ENCODE results near the gene DCUN1D3. TPM values are rescaled to one million over a fixed set of nuclear protein-coding genes. Genes with fewer than 3 reads are reported as not detected.

DCUN1D3 gene
- total RNA-seq, 1 experiment from 2014 or later = 16.4 TPM

DNA sequence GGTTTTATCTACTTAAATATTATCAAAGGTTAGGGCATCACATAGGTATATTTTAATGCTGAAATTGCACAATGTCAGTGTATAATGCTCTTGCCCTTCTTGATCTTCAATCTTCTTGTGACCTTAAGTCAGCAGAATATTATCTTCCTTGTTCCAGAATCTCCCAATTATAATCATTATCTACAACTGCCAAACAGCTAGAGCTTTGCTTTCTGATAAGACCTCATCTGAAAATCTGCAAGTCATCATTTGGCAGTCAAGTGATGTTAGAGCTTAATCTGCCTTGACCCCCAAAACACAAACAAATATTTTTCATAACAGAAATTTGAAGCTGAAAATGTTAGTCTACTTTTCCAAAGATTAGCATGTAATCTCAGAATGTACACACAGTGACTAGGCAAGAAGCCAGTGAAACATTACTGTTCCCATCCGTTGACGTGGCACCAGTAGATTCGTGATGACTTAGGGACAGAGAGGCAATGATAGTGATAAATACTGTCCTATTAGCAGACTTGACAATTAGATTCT lies 74.1 kb downstream of the DCUN1D3 start:
- CTCF ChIA-PET = no interaction called here
- no peak overlapping the region for H2AFZ ChIP-seq (ENCODE audit: low read depth, low read length, poor library complexity, severe bottlenecking)
- intact Hi-C loops (cut with micrococcal nuclease) = no loop called here

More for the DNA sequence above, 74.1 kb downstream of the DCUN1D3 start:
- Histone ChIP-seq H3K36me3 (ENCODE audit: control insufficient read depth in 1 of 2, insufficient read depth in 2 of 2, low read length in 2 of 2) (peaks cover 13 to 20% of the 10 kb centered on the region in 2 experiments), H3K79me2 (ENCODE audit: insufficient read depth, low read length) (no peaks in the 10 kb centered on the region), H3K9me3 (ENCODE audit: control insufficient read depth in 1 of 2, insufficient read depth in 1 of 2, low read depth in 1 of 2, low read length in 2 of 2) (no peaks in the 10 kb centered on the region), H3K9me2 (ENCODE audit: insufficient read depth) (no peaks in the 10 kb centered on the region), H3K4me2 (ENCODE audit: low read length) (no peak overlapping the region), H3K4me3 (replicated peaks in 1 of 2; ENCODE audit: low read depth in 1 of 2, low read length in 2 of 2) (no peak overlapping the region), H3K27ac (ENCODE audit: low read depth, low read length) (no peak overlapping the region), H3K4me1 (ENCODE audit: control insufficient read depth in 1 of 2, insufficient read depth in 2 of 2, low read length in 2 of 2) (no peaks in the 10 kb centered on the region), H3K9ac (ENCODE audit: low read length) (no peak overlapping the region), H3K27me3 (ENCODE audit: insufficient read depth, low read length) (no peaks in the 10 kb centered on the region), H4K20me1 (ENCODE audit: insufficient read depth) (no peaks in the 10 kb centered on the region)
- ChIA-PET RAD21 (ENCODE audit: low non-redundant PET in 1 of 2, low total read pairs in 2 of 2, uncharacterized antibody in 2 of 2, unreplicated experiment in 2 of 2) (no interaction called here), POLR2A (no interaction called here)
- ATAC-seq (no peak), DNase-seq (ENCODE audit: low read depth, low spot score) (no peak)
- BruUV-seq (replicated peaks) = no TSS peak
- TF ChIP-seq ATF3 (IDR thresholded peaks at IDR 0.05) (no peak), EZH2 (IDR thresholded peaks at IDR 0.05) (no peak), JUND (IDR thresholded peaks at IDR 0.05) (no peak), YY1 (IDR thresholded peaks at IDR 0.05; ENCODE audit: extremely low read depth, insufficient replicate concordance, low read depth, low read length) (no peak), ELF1 (IDR thresholded peaks at IDR 0.05; ENCODE audit: borderline replicate concordance, low read depth) (no peak), FOSL1 (IDR thresholded peaks at IDR 0.05; ENCODE audit: low read depth) (no peak), POLR2AphosphoS5 (IDR thresholded peaks at IDR 0.05; ENCODE audit: low read depth, low read length) (no peak), ZFX (IDR thresholded peaks at IDR 0.05) (no peak), ZNF274 (IDR thresholded peaks at IDR 0.05; ENCODE audit: low read depth, low read length) (no peak), TCF7L2 (IDR thresholded peaks at IDR 0.05; ENCODE audit: borderline replicate concordance, extremely low read depth, insufficient read depth, insufficient read length) (no peak), ZBTB33 (IDR thresholded peaks at IDR 0.05; ENCODE audit: extremely low read depth, insufficient replicate concordance, low read length) (no peak), CEBPB (IDR thresholded peaks at IDR 0.05; ENCODE audit: low read depth) (no peak), EZH2phosphoT487 (IDR thresholded peaks at IDR 0.05; ENCODE audit: borderline replicate concordance) (no peak)
- TF ChIP-seq, protein P1, sequence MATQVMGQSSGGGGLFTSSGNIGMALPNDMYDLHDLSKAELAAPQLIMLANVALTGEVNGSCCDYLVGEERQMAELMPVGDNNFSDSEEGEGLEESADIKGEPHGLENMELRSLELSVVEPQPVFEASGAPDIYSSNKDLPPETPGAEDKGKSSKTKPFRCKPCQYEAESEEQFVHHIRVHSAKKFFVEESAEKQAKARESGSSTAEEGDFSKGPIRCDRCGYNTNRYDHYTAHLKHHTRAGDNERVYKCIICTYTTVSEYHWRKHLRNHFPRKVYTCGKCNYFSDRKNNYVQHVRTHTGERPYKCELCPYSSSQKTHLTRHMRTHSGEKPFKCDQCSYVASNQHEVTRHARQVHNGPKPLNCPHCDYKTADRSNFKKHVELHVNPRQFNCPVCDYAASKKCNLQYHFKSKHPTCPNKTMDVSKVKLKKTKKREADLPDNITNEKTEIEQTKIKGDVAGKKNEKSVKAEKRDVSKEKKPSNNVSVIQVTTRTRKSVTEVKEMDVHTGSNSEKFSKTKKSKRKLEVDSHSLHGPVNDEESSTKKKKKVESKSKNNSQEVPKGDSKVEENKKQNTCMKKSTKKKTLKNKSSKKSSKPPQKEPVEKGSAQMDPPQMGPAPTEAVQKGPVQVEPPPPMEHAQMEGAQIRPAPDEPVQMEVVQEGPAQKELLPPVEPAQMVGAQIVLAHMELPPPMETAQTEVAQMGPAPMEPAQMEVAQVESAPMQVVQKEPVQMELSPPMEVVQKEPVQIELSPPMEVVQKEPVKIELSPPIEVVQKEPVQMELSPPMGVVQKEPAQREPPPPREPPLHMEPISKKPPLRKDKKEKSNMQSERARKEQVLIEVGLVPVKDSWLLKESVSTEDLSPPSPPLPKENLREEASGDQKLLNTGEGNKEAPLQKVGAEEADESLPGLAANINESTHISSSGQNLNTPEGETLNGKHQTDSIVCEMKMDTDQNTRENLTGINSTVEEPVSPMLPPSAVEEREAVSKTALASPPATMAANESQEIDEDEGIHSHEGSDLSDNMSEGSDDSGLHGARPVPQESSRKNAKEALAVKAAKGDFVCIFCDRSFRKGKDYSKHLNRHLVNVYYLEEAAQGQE (IDR thresholded peaks at IDR 0.05; ENCODE audit: low read depth) = no peak
- TF ChIP-seq, protein P2, sequence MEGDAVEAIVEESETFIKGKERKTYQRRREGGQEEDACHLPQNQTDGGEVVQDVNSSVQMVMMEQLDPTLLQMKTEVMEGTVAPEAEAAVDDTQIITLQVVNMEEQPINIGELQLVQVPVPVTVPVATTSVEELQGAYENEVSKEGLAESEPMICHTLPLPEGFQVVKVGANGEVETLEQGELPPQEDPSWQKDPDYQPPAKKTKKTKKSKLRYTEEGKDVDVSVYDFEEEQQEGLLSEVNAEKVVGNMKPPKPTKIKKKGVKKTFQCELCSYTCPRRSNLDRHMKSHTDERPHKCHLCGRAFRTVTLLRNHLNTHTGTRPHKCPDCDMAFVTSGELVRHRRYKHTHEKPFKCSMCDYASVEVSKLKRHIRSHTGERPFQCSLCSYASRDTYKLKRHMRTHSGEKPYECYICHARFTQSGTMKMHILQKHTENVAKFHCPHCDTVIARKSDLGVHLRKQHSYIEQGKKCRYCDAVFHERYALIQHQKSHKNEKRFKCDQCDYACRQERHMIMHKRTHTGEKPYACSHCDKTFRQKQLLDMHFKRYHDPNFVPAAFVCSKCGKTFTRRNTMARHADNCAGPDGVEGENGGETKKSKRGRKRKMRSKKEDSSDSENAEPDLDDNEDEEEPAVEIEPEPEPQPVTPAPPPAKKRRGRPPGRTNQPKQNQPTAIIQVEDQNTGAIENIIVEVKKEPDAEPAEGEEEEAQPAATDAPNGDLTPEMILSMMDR (IDR thresholded peaks at IDR 0.05 in 2 of 3, conservative IDR thresholded peaks at IDR 0.05 in 1 of 3; ENCODE audit: borderline replicate concordance in 1 of 3, insufficient read depth in 1 of 3, low read depth in 2 of 3, low read length in 2 of 3) = no peak
- TF ChIP-seq, protein P3, sequence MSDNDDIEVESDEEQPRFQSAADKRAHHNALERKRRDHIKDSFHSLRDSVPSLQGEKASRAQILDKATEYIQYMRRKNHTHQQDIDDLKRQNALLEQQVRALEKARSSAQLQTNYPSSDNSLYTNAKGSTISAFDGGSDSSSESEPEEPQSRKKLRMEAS (IDR thresholded peaks at IDR 0.05) = no peak
